H1 (cell line): ENCODE results near the gene TBC1D4. TPM values are rescaled to one million over a fixed set of nuclear protein-coding genes. Genes with fewer than 3 reads are reported as not detected.

ENCODE experiments used
- CTCF ChIA-PET: fragments of 300-600 bp; sonication (Branson Sonifier 250); formaldehyde crosslinking; loops from one replicate; lab custom pipeline; 2021; ENCODE audit not compliant: partially characterized antibody; lab: Charles Lee
- POLR2A ChIA-PET: fragments of 300-600 bp; sonication (Branson Sonifier 250); formaldehyde crosslinking; loops from one replicate; lab custom pipeline; 2021; ENCODE audit warnings: inconsistent platforms; ENCODE audit not compliant: partially characterized antibody; lab: Charles Lee
- DNase-seq, 2 experiments: peaks; one replicate each; pipeline versions ENCODE4 v3.0.0 to v3.0.0-alpha.2; 2010 to 2022; ENCODE audit warnings: low spot score in 2 of 2, low read depth in 1 of 2, mixed read lengths in 1 of 2
- FAIRE-seq: peaks from 2 replicates; lab custom pipeline; 2011; peaks lifted over from hg19 to GRCh38; lab: Jason Lieb, UNC
- H2AFZ ChIP-seq: 2 replicates; pipeline ENCODE4 v1.8.1; 2012; ENCODE audit warnings: low read length, inconsistent platforms
- H2AK5ac ChIP-seq: 2 replicates; pipeline ENCODE4 v1.6.1; 2013; ENCODE audit warnings: low read depth, low read length
- H2BK120ac ChIP-seq: replicated peaks from 2 replicates; pipeline ENCODE3; 2013; ENCODE audit warnings: low read depth, low read length, inconsistent platforms
- H2BK12ac ChIP-seq: 2 replicates; pipeline ENCODE4 v1.6.1; 2013; ENCODE audit warnings: low read depth, low read length
- H2BK15ac ChIP-seq: 2 replicates; pipeline ENCODE4 v1.6.1; 2013; ENCODE audit warnings: low read length
- H2BK20ac ChIP-seq: 2 replicates; pipeline ENCODE4 v1.6.1; 2013; ENCODE audit warnings: low read length
- H2BK5ac ChIP-seq: 2 replicates; pipeline ENCODE4 v1.6.1; 2013; ENCODE audit warnings: low read depth, low read length
- H3K14ac ChIP-seq: 2 replicates; pipeline ENCODE4 v1.6.1; 2013; ENCODE audit warnings: inconsistent platforms; ENCODE audit not compliant: insufficient read length
- H3K18ac ChIP-seq: 2 replicates; pipeline ENCODE4 v1.6.1; 2013; ENCODE audit warnings: low read length; ENCODE audit errors: extremely low read depth
- H3K23ac ChIP-seq: 2 replicates; pipeline ENCODE4 v1.6.1; 2013; ENCODE audit warnings: inconsistent platforms; ENCODE audit not compliant: insufficient read length
- H3K23me2 ChIP-seq: 2 replicates; pipeline ENCODE4 v1.6.1; 2013; ENCODE audit warnings: low read depth, low read length
- H3K27ac ChIP-seq: 2 replicates; pipeline ENCODE4 v1.6.1; 2011; ENCODE audit warnings: low read depth, low read length, inconsistent platforms
- H3K27me3 ChIP-seq, 4 experiments: replicated peaks in 1 of 4; 1 replicate in 1 of 4; 2 replicates in 3 of 4; pipeline versions ENCODE4 v1.6.1 to v1.8.1; 2011 to 2013; ENCODE audit warnings: low read length in 3 of 4, mild to moderate bottlenecking in 3 of 4, inconsistent platforms in 2 of 4, mixed read lengths in 2 of 4, moderate library complexity in 1 of 4; ENCODE audit not compliant: control insufficient read depth in 3 of 4, insufficient read depth in 3 of 4; ENCODE audit errors: extremely low read depth in 1 of 4
- H3K36me3 ChIP-seq, 4 experiments: 2 replicates each; pipeline versions ENCODE4 v1.6.1 to v1.8.1; 2011 to 2013; ENCODE audit warnings: mild to moderate bottlenecking in 4 of 4, low read length in 3 of 4, moderate library complexity in 2 of 4, control low read depth in 1 of 4, inconsistent platforms in 1 of 4; ENCODE audit not compliant: insufficient read depth in 4 of 4, control insufficient read depth in 2 of 4
- H3K4ac ChIP-seq: replicated peaks from 2 replicates; pipeline ENCODE3; 2013; ENCODE audit warnings: low read length, low read depth, mixed read lengths, inconsistent platforms; ENCODE audit not compliant: insufficient read length
- H3K4me1 ChIP-seq, 4 experiments: replicated peaks in 1 of 4; 1 replicate in 1 of 4; 2 replicates in 3 of 4; pipeline versions ENCODE4 v1.6.1 to v1.8.1; 2011 to 2013; ENCODE audit warnings: low read length in 3 of 4, inconsistent platforms in 2 of 4, mixed read lengths in 1 of 4; ENCODE audit not compliant: insufficient read depth in 4 of 4, control insufficient read depth in 3 of 4
- H3K4me2 ChIP-seq, 2 experiments: 2 replicates each; pipeline versions ENCODE4 v1.6.1 to v1.8.1; 2011 to 2013; ENCODE audit warnings: low read depth in 2 of 2, low read length in 2 of 2, control low read depth in 1 of 2, inconsistent platforms in 1 of 2, mild to moderate bottlenecking in 1 of 2; ENCODE audit not compliant: insufficient read depth in 1 of 2
- H3K4me3 ChIP-seq, 4 experiments: fragments of 200-600, 300-600 bp in 1 of 4; sonication (generic), shearing (Covaris generic), sonication (Bioruptor Twin) in 1 of 4; 2 replicates each; pipeline versions ENCODE4 v1.5.1 to v1.8.1; 2011 to 2016; ENCODE audit warnings: low read length in 4 of 4, low read depth in 3 of 4, control low read depth in 2 of 4, inconsistent platforms in 2 of 4, mild to moderate bottlenecking in 2 of 4, mixed read lengths in 1 of 4, moderate library complexity in 1 of 4; ENCODE audit not compliant: insufficient read depth in 2 of 4; ENCODE audit errors: extremely low read depth in 1 of 4
- H3K56ac ChIP-seq: replicated peaks from 2 replicates; pipeline ENCODE3; 2013; ENCODE audit warnings: low read depth, mild to moderate bottlenecking, mixed read lengths, low read length, inconsistent platforms; ENCODE audit not compliant: insufficient read length
- H3K79me1 ChIP-seq: 2 replicates; pipeline ENCODE4 v1.6.1; 2013; ENCODE audit warnings: low read depth, low read length, control low read depth
- H3K79me2 ChIP-seq, 2 experiments: 2 replicates each; pipeline versions ENCODE4 v1.6.1 to v1.8.1; 2012 to 2013; ENCODE audit warnings: low read length in 2 of 2, mild to moderate bottlenecking in 2 of 2, inconsistent platforms in 1 of 2; ENCODE audit not compliant: insufficient read depth in 2 of 2, control insufficient read depth in 1 of 2
- H3K9ac ChIP-seq, 4 experiments: replicated peaks in 1 of 4; 1 replicate in 1 of 4; 2 replicates in 3 of 4; pipeline versions ENCODE4 v1.6.1 to v1.8.1; 2011 to 2013; ENCODE audit warnings: low read depth in 3 of 4, low read length in 3 of 4, control low read depth in 2 of 4, mild to moderate bottlenecking in 2 of 4, moderate library complexity in 2 of 4, inconsistent platforms in 1 of 4; ENCODE audit errors: extremely low read depth in 1 of 4
- H3K9me3 ChIP-seq, 2 experiments: 2 replicates each; pipeline versions ENCODE4 v1.6.1 to v1.8.1; 2012 to 2013; ENCODE audit warnings: mild to moderate bottlenecking in 2 of 2, moderate library complexity in 2 of 2, control low read depth in 1 of 2, inconsistent platforms in 1 of 2, low read depth in 1 of 2, low read length in 1 of 2, mixed read lengths in 1 of 2; ENCODE audit not compliant: insufficient read depth in 2 of 2
- H4K20me1 ChIP-seq, 2 experiments: replicated peaks in 1 of 2; 2 replicates each; pipeline versions ENCODE3 to v1.8.1; 2011 to 2013; ENCODE audit warnings: inconsistent platforms in 2 of 2, low read length in 2 of 2, mild to moderate bottlenecking in 1 of 2; ENCODE audit not compliant: insufficient read depth in 2 of 2, control insufficient read depth in 1 of 2
- H4K5ac ChIP-seq: 2 replicates; pipeline ENCODE4 v1.6.1; 2013; ENCODE audit warnings: low read length, low read depth, mixed read lengths, inconsistent platforms; ENCODE audit not compliant: insufficient read length
- H4K8ac ChIP-seq: 2 replicates; pipeline ENCODE4 v1.8.0; 2013; ENCODE audit warnings: mild to moderate bottlenecking, moderate library complexity, low read length, inconsistent platforms; ENCODE audit not compliant: insufficient read depth; ENCODE audit errors: extremely low read depth
- H4K91ac ChIP-seq: replicated peaks from 2 replicates; pipeline ENCODE3; 2013; ENCODE audit warnings: low read length, mixed read lengths, inconsistent platforms; ENCODE audit not compliant: insufficient read length
- CEBPB ChIP-seq: IDR thresholded peaks from 2 replicates; pipeline ENCODE4 v1.6.1; 2012; ENCODE audit warnings: low read depth, low read length
- EGR1 ChIP-seq: IDR thresholded peaks from 2 replicates; pipeline ENCODE4 v1.6.1; 2011; ENCODE audit warnings: low read depth, low read length, borderline replicate concordance
- EP300 ChIP-seq, 2 experiments: IDR thresholded peaks; 1 replicate in 1 of 2; 2 replicates in 1 of 2; pipeline ENCODE4 v1.6.1; 2011 to 2012; ENCODE audit warnings: low read depth in 2 of 2, low read length in 2 of 2, mild to moderate bottlenecking in 2 of 2, borderline replicate concordance in 1 of 2, inconsistent platforms in 1 of 2, moderate library complexity in 1 of 2
- HDAC2 ChIP-seq, 2 experiments: fragments of 300-600 bp in 1 of 2; sonication (generic) in 1 of 2; IDR thresholded peaks; 2 replicates each; pipeline ENCODE4 v1.6.1; 2011 to 2012; ENCODE audit warnings: low read depth in 2 of 2, low read length in 2 of 2, mild to moderate bottlenecking in 2 of 2, moderate library complexity in 2 of 2, borderline replicate concordance in 1 of 2, inconsistent platforms in 1 of 2
- KDM5A ChIP-seq: fragments of 200-600 bp; IDR thresholded peaks from 2 replicates; pipeline ENCODE4 v1.7.1; 2012; ENCODE audit warnings: mild to moderate bottlenecking, low read length, inconsistent platforms, mixed read lengths
- POU5F1 ChIP-seq: IDR thresholded peaks from 2 replicates; pipeline ENCODE4 v1.6.1; 2011; ENCODE audit warnings: low read depth, mild to moderate bottlenecking, low read length, moderate library complexity
- RNF2 ChIP-seq: fragments of 200-900, 300-1000 bp; sonication (generic); IDR thresholded peaks from 2 replicates; pipeline ENCODE4 v1.7.1; 2016; ENCODE audit warnings: borderline replicate concordance, low read depth, mild to moderate bottlenecking, antibody characterized with exemption, low read length; ENCODE audit not compliant: poor library complexity, severe bottlenecking; ENCODE audit errors: missing control alignments
- RXRA ChIP-seq: IDR thresholded peaks from 2 replicates; pipeline ENCODE4 v1.6.1; 2011; ENCODE audit warnings: low read depth, mild to moderate bottlenecking, low read length, moderate library complexity; ENCODE audit not compliant: insufficient read depth
- SAP30 ChIP-seq: fragments of 300-600 bp; sonication (generic); IDR thresholded peaks from 2 replicates; pipeline ENCODE4 v1.7.1; 2012; ENCODE audit warnings: low read length, moderate library complexity, mild to moderate bottlenecking, inconsistent platforms; ENCODE audit not compliant: insufficient read depth, insufficient replicate concordance
- TAF1 ChIP-seq: IDR thresholded peaks from 2 replicates; pipeline ENCODE4 v1.6.1; 2011; ENCODE audit warnings: mild to moderate bottlenecking, low read depth, low read length
- YY1 ChIP-seq: IDR thresholded peaks from 2 replicates; pipeline ENCODE4 v1.6.1; 2011; ENCODE audit warnings: low read depth, mild to moderate bottlenecking, low read length
- ZNF274 ChIP-seq: IDR thresholded peaks from 2 replicates; pipeline ENCODE4 v1.7.0; 2012; ENCODE audit warnings: low read length, borderline replicate concordance; ENCODE audit errors: extremely low read depth
- WGBS, 2 experiments: shearing (Covaris generic) in 1 of 2; methylation state at CpG; one replicate each; pipeline versions ENCODE4 v1.1.6 to v1.1.7; 2013 to 2015; ENCODE audit warnings: low lambda C conversion rate in 2 of 2, mixed read lengths in 2 of 2, inconsistent platforms in 1 of 2, low coverage in 1 of 2, missing lambda C conversion rate in 1 of 2; ENCODE audit not compliant: insufficient replicate concordance in 2 of 2, insufficient coverage in 1 of 2, insufficient read length in 1 of 2; ENCODE audit errors: extremely low coverage in 1 of 2, missing lambda C conversion rate in 1 of 2; 5-methylcytosine and 5-hydroxymethylcytosine counted together
- polyA plus RNA-seq, 7 experiments: library from polyadenylated mRNA; depleted of rRNA in 3 of 7; stranded (reverse) in 5 of 7; unstranded in 2 of 7; fragments of >200 nt in 5 of 7; fragments of 200-250 nt in 2 of 7; gene quantifications; 1 replicate in 5 of 7; 2 replicates in 1 of 7; 4 replicates in 1 of 7; pipeline versions ENCODE4 v1.2.1 to v1.2.3, GENCODE V29; 2011 to 2013; ENCODE audit warnings: missing spikeins in 2 of 7, mixed read lengths in 2 of 7
- total RNA-seq: library from RNA; stranded (reverse); fragmentation: NEBNext Ultra II Directional; extraction: Animal tissue kit (Norgen Biotek cat#: 25700); gene quantifications from 2 replicates; pipeline ENCODE4 v1.2.1, GENCODE V29; 2021
- TF ChIP-seq, protein P1 (sequence below): IDR thresholded peaks from 2 replicates; pipeline ENCODE4 v1.6.1; 2012; ENCODE audit warnings: inconsistent platforms

The TBC1D4 gene
- total and polyA plus RNA-seq, 2 of the 8 experiments (the other 6 are each of a cell fraction or from before 2014, with no cell fraction given), result 16.7 to 39.0 TPM

- no peak overlapping the region for H2BK12ac ChIP-seq
- no peak overlapping the region for H4K91ac ChIP-seq
- no peak overlapping the region for H3K9ac ChIP-seq
- no peaks in the 10 kb centered on the region for H3K9me3 ChIP-seq
- H3K36me3 ChIP-seq, result no peaks in the 10 kb centered on the region
- peak overlapping the region; percentile 14; the same call in 1 of the 2 replicates for H4K8ac ChIP-seq
- peaks cover 0 to 8% (median 1%) of the 10 kb centered on the region in 4 experiments; a peak in 2 of 7 replicates for H3K4me1 ChIP-seq
- no peak overlapping the region for H4K5ac ChIP-seq
- no peak overlapping the region for H3K4ac ChIP-seq
- H3K23ac ChIP-seq, result no peak overlapping the region
- H3K79me2 ChIP-seq, result peaks cover 0 to 4% of the 10 kb centered on the region in 2 experiments; a peak in 1 of 4 replicates
- no peak overlapping the region for H2BK120ac ChIP-seq
- H3K18ac ChIP-seq, result no peak overlapping the region
- H2BK15ac ChIP-seq, result no peak overlapping the region
- H3K4me2 ChIP-seq, result no peak overlapping the region
- no peak overlapping the region for H2BK5ac ChIP-seq
- no peaks in the 10 kb centered on the region for H4K20me1 ChIP-seq
- no peaks in the 10 kb centered on the region for H3K27me3 ChIP-seq
- no peak overlapping the region for H2BK20ac ChIP-seq
- DNase-seq (no peak), FAIRE-seq (no peak)
- no peaks in the 10 kb centered on the region for H3K23me2 ChIP-seq
- no peak overlapping the region for H3K27ac ChIP-seq
- POLR2A ChIA-PET, result no interaction called here
- no peak overlapping the region for H2AFZ ChIP-seq
- 95% methylated on average over 27 of the region's 28 CpGs; no CpG with 5 or more reads in 1 of the 2 experiments for WGBS, 2 experiments
- no peaks in the 10 kb centered on the region for H3K79me1 ChIP-seq
- CTCF ChIA-PET, result interaction anchor here (0.8 to 3.6 kb wide), 2 partner anchors 10 to 40 kb away, joined by 4 to 21 read pairs; no protein-coding TSS in a partner anchor
- H3K4me3 ChIP-seq, result no peak overlapping the region
- no peak overlapping the region for H3K14ac ChIP-seq
- no peak overlapping the region for H3K56ac ChIP-seq
- H2AK5ac ChIP-seq, result peak overlapping the region; percentile 82; the same call in 1 of the 2 replicates
- TF ChIP-seq RXRA (no peak), CEBPB (no peak), POU5F1 (no peak), EP300 (IDR thresholded peaks at IDR 0.05; ENCODE audit: borderline replicate concordance in 1 of 2, low read depth in 2 of 2, low read length in 2 of 2) (no peak), SAP30 (no peak), ZNF274 (no peak), RNF2 (no peak), EGR1 (no peak), KDM5A (no peak), YY1 (no peak), HDAC2 (IDR thresholded peaks at IDR 0.05; ENCODE audit: borderline replicate concordance in 1 of 2, low read depth in 2 of 2, low read length in 2 of 2) (no peak), TAF1 (no peak)
- TF ChIP-seq, protein P1, sequence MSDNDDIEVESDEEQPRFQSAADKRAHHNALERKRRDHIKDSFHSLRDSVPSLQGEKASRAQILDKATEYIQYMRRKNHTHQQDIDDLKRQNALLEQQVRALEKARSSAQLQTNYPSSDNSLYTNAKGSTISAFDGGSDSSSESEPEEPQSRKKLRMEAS, result no peak
These were observed 119.9 kb downstream of the TBC1D4 start for GRCh38 chr13:75362026-75362425.
